GM15510 (cell line): ENCODE measurements around the gene ZNF445.

ENCODE experiments used
- POLR2A ChIP-seq: IDR thresholded peaks from 3 replicates; pipeline ENCODE4 v1.6.1; 2011; ENCODE audit warnings: borderline replicate concordance; ENCODE audit not compliant: insufficient read length; ENCODE audit errors: extremely low read depth

Gene ZNF445

GRCh38 chr3:44419923-44420650, 57.4 kb downstream of the ZNF445 start:
- TF ChIP-seq POLR2A: no peak

GRCh38 chr3:44419116-44419922, 58.2 kb downstream of the ZNF445 start:
- no peak for TF ChIP-seq POLR2A

- TF ChIP-seq POLR2A: no peak
Observed at GRCh38 chr3:44418549-44418948, 58.9 kb downstream of the ZNF445 start.

GRCh38 chr3:44416031-44417030, 61.1 kb downstream of the ZNF445 start:
- TF ChIP-seq POLR2A: no peak

GRCh38 chr3:44415421-44415820, 62.0 kb downstream of the ZNF445 start:
- TF ChIP-seq POLR2A: no peak

- TF ChIP-seq POLR2A: no peak
Observed at GRCh38 chr3:44414517-44415090, 62.9 kb downstream of the ZNF445 start.

- no peak for TF ChIP-seq POLR2A
Observed at GRCh38 chr3:44412365-44412764, 65.1 kb downstream of the ZNF445 start.

GRCh38 chr3:44411031-44411645, 66.3 kb downstream of the ZNF445 start:
- TF ChIP-seq POLR2A: no peak

GRCh38 chr3:44409640-44410410, 67.6 kb downstream of the ZNF445 start:
- TF ChIP-seq POLR2A: no peak

GRCh38 chr3:44402548-44402947, 74.9 kb downstream of the ZNF445 start:
- TF ChIP-seq POLR2A: no peak

- TF ChIP-seq POLR2A: no peak
Observed at GRCh38 chr3:44400771-44401170, 76.7 kb downstream of the ZNF445 start.

- TF ChIP-seq POLR2A: no peak
Observed at GRCh38 chr3:44398853-44399252, 78.6 kb downstream of the ZNF445 start.
